Hepatocyte (in vitro differentiated cells): ENCODE results near the gene CACNG4. TPM values are rescaled to one million over a fixed set of nuclear protein-coding genes. Genes with fewer than 3 reads are reported as not detected.

Experiments
- DNase-seq: peaks from one replicate; pipeline ENCODE4 v3.0.0-alpha.2; 2016; ENCODE audit warnings: low spot score
- H2AFZ ChIP-seq: fragments of 200-600 bp; sonication (generic); 2 replicates; pipeline ENCODE4 v1.6.0; 2016; ENCODE audit warnings: antibody characterized with exemption, mild to moderate bottlenecking
- H3K27ac ChIP-seq: fragments of 200-600 bp; sonication (generic); 2 replicates; pipeline ENCODE4 v1.5.1; 2016; ENCODE audit warnings: mild to moderate bottlenecking
- H3K27me3 ChIP-seq: fragments of 200-600 bp; sonication (generic); 2 replicates; pipeline ENCODE4 v1.6.1; 2016
- H3K36me3 ChIP-seq: fragments of 200-600 bp; sonication (generic); replicated peaks from 2 replicates; pipeline ENCODE4 v1.5.1; 2016; ENCODE audit warnings: low read depth; ENCODE audit not compliant: insufficient read depth
- H3K4me1 ChIP-seq: fragments of 200-600 bp; sonication (generic); 2 replicates; pipeline ENCODE4 v1.5.1; 2016; ENCODE audit warnings: mild to moderate bottlenecking, moderate library complexity; ENCODE audit not compliant: insufficient read depth
- H3K4me2 ChIP-seq: fragments of 200-600 bp; sonication (generic); 2 replicates; pipeline ENCODE4 v1.6.0; 2016
- H3K4me3 ChIP-seq: fragments of 200-600 bp; sonication (generic); 2 replicates; pipeline ENCODE4 v1.5.1; 2016; ENCODE audit warnings: mild to moderate bottlenecking
- H3K79me2 ChIP-seq: fragments of 200-600 bp; sonication (generic); 2 replicates; pipeline ENCODE4 v1.6.0; 2017; ENCODE audit warnings: mild to moderate bottlenecking
- H3K9me2 ChIP-seq: fragments of 200-600 bp; sonication (generic); replicated peaks from 2 replicates; pipeline ENCODE4 v1.6.0; 2017; ENCODE audit warnings: mild to moderate bottlenecking; ENCODE audit not compliant: insufficient read depth
- H3K9me3 ChIP-seq: fragments of 200-600 bp; sonication (generic); 2 replicates; pipeline ENCODE4 v1.5.1; 2016; ENCODE audit warnings: low read depth, mild to moderate bottlenecking
- H4K20me1 ChIP-seq: fragments of 200-600 bp; sonication (generic); 2 replicates; pipeline ENCODE4 v1.6.0; 2016; ENCODE audit warnings: mild to moderate bottlenecking; ENCODE audit not compliant: insufficient read depth, poor library complexity, severe bottlenecking
- EZH2 ChIP-seq: fragments of 200-600 bp; sonication (generic); IDR thresholded peaks from 2 replicates; pipeline ENCODE4 v1.6.1; 2016; ENCODE audit warnings: antibody characterized with exemption, mild to moderate bottlenecking, borderline replicate concordance
- EZH2phosphoT487 ChIP-seq: fragments of 200-600 bp; sonication (generic); IDR thresholded peaks from one replicate; pipeline ENCODE4 v1.6.1; 2018; ENCODE audit warnings: antibody characterized with exemption, mild to moderate bottlenecking, low read depth, moderate library complexity; ENCODE audit not compliant: unreplicated experiment, severe bottlenecking
- WGBS: methylation state at CpG from one replicate; pipeline ENCODE4 v1.1.6; 2016; ENCODE audit warnings: low lambda C conversion rate; ENCODE audit errors: missing lambda C conversion rate; 5-methylcytosine and 5-hydroxymethylcytosine counted together
- polyA plus RNA-seq: library from polyadenylated mRNA; unstranded; fragments of >200 nt; fragmentation: Nextera tagmentation; extraction: Ambion mirVana; gene quantifications from 2 replicates; pipeline ENCODE4 v1.2.1, GENCODE V29; 2016
- total RNA-seq: library from RNA; depleted of rRNA; stranded (reverse); fragments of >200 nt; gene quantifications from 2 replicates; pipeline ENCODE4 v1.2.3, GENCODE V29; 2014
- TF ChIP-seq, protein P1 (sequence below): fragments of 200-600 bp; sonication (generic); IDR thresholded peaks from 2 replicates; pipeline ENCODE4 v1.5.1; 2016; ENCODE audit warnings: antibody characterized with exemption, mild to moderate bottlenecking; ENCODE audit not compliant: poor library complexity

Gene CACNG4
- total and polyA plus RNA-seq, 2 experiments from 2014 or later, result 3.5 to 3.9 TPM

DNA sequence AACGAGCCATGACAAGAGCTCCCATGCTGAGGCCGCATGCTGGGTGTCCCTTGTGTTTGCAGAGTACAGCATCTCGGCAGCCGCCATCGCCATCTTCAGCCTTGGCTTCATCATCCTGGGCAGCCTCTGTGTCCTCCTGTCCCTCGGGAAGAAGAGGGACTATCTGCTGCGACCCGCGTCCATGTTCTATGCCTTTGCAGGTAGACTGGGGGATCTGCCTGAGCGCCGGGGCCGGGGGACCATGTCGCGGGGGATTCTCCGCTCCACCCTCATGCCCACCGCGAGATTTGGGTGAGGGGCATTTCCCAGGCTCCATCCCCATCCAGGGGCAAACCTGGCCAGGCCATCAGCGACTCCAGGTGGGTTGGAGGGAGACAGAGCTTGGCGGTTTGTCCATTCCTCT is 90.5 kb downstream of the CACNG4 start:
- H3K36me3 ChIP-seq, result no peaks in the 10 kb centered on the region
- H3K9me2 ChIP-seq, result no peaks in the 10 kb centered on the region
- TF ChIP-seq, protein P1, sequence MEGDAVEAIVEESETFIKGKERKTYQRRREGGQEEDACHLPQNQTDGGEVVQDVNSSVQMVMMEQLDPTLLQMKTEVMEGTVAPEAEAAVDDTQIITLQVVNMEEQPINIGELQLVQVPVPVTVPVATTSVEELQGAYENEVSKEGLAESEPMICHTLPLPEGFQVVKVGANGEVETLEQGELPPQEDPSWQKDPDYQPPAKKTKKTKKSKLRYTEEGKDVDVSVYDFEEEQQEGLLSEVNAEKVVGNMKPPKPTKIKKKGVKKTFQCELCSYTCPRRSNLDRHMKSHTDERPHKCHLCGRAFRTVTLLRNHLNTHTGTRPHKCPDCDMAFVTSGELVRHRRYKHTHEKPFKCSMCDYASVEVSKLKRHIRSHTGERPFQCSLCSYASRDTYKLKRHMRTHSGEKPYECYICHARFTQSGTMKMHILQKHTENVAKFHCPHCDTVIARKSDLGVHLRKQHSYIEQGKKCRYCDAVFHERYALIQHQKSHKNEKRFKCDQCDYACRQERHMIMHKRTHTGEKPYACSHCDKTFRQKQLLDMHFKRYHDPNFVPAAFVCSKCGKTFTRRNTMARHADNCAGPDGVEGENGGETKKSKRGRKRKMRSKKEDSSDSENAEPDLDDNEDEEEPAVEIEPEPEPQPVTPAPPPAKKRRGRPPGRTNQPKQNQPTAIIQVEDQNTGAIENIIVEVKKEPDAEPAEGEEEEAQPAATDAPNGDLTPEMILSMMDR, result no peak
- TF ChIP-seq EZH2, result no peak
- no peak overlapping the region for H3K27ac ChIP-seq
- no peak for DNase-seq
- no peaks in the 10 kb centered on the region for H4K20me1 ChIP-seq
- H3K27me3 ChIP-seq, result no peaks in the 10 kb centered on the region
- H3K4me2 ChIP-seq, result no peak overlapping the region
- WGBS, result 98% methylated on average over 19 of the region's 19 CpGs
- no peak overlapping the region for H3K4me3 ChIP-seq
- no peak overlapping the region for H2AFZ ChIP-seq
- no peaks in the 10 kb centered on the region for H3K4me1 ChIP-seq
- no peaks in the 10 kb centered on the region for H3K9me3 ChIP-seq
- H3K79me2 ChIP-seq, result no peaks in the 10 kb centered on the region

DNA sequence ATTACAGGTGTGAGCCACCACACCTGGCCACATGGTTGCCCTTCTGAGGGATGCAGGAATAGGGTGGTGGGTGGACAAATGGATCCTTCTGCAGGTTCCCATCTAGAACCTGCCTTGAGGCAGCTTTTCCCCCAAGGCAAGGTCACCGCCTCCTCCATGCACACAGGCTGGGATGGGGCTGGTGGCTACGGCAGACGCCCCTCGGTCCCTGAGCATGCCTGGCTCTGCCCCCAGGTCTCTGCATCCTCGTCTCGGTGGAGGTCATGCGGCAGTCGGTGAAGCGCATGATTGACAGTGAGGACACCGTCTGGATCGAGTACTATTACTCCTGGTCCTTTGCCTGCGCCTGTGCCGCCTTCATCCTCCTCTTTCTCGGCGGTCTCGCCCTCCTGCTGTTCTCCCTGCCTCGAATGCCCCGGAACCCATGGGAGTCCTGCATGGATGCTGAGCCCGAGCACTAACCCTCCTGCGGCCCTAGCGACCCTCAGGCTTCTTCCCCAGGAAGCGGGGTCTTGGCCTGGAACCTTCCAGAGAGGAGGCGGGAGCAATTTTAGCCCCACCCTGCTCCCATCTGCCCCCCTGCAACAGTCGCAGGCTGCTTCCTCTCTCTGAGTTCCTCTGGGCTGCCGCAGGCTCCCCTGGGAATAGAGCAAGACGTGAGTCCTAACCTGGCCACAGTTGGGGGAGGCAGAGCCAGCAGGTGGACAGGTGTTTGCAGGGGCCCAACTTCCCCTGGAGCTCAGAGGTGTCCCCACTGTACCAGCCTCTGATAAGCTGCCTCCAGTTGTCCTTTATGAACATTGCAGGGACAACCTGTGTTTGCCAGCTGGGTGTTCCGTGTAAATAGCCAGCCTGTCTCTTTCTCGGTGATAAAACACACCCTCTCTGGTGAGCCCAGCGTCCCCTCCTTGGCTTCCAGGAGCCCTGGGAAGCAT is 91.6 kb downstream of the CACNG4 start:
- DNase-seq, result no peak
- H3K27ac ChIP-seq, result no peak overlapping the region
- TF ChIP-seq EZH2 (no peak), EZH2phosphoT487 (no peak)
- TF ChIP-seq, protein P1, result no peak
- H3K4me1 ChIP-seq, result no peaks in the 10 kb centered on the region
- H3K4me2 ChIP-seq, result no peak overlapping the region
- H3K79me2 ChIP-seq, result no peaks in the 10 kb centered on the region
- no peaks in the 10 kb centered on the region for H3K36me3 ChIP-seq
- no peak overlapping the region for H2AFZ ChIP-seq
- no peak overlapping the region for H3K4me3 ChIP-seq
- H4K20me1 ChIP-seq, result no peaks in the 10 kb centered on the region
- H3K9me3 ChIP-seq, result no peaks in the 10 kb centered on the region
- no peaks in the 10 kb centered on the region for H3K9me2 ChIP-seq
- 90% methylated on average over 23 of the region's 29 CpGs for WGBS
- H3K27me3 ChIP-seq, result no peaks in the 10 kb centered on the region

DNA sequence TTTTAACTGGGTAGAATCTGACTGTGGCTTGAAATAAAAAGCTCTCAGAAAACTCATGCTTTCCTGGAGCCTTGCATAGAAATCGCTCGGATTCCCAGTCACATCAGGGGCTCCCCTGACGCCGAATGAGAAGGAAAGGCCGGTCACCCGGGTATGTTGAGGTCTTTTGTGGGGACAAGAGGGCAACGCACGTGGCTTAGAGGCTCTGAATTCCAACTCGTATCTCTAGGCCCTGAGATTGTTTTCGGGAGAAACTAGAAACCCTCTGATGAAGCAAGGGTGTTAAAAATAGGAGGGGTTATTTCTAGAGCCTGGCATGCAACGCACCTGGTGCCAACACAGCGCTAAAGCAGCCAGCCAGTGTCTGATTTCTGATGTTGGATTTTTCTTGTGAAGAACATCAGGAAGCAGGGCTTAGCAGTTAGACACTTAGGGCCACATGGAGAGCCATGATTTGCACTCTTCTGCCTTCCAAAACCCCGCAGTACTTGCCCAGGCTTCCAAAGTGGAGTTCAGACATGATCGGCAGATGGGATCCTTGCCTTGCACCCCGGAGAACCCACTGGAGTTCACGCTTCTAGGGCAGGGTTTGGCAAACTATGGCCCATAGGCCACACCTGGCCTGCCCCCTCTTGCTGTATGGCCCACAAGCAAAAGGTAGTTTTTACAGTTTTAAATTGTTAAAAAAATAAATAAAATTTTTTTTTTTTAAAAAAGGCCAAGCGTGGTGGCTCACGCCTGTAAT is 92.4 kb downstream of the CACNG4 start:
- Histone ChIP-seq H3K27ac (no peak overlapping the region), H3K27me3 (no peaks in the 10 kb centered on the region), H3K4me2 (no peak overlapping the region), H3K4me1 (no peaks in the 10 kb centered on the region), H3K4me3 (no peak overlapping the region), H2AFZ (no peak overlapping the region), H3K79me2 (no peaks in the 10 kb centered on the region), H3K36me3 (no peaks in the 10 kb centered on the region), H3K9me3 (no peaks in the 10 kb centered on the region), H3K9me2 (no peaks in the 10 kb centered on the region), H4K20me1 (no peaks in the 10 kb centered on the region)
- no peak for TF ChIP-seq EZH2
- TF ChIP-seq, protein P1, result no peak
- TF ChIP-seq EZH2phosphoT487, result no peak
- 90% methylated on average over 18 of the region's 18 CpGs for WGBS
- no peak for DNase-seq
